K562 (cell line): Measurements from ENCODE around the gene ACSL5. TPM values are rescaled to one million over a fixed set of nuclear protein-coding genes. Genes with fewer than 3 reads are reported as not detected.

ENCODE experiments used
- ATAC-seq: fragments of 200-7000 bp; cut with Tn5 transposase; 3 replicates; pipeline ENCODE4 v1.9.1; 2020; ENCODE audit warnings: moderate library complexity
- BruUV-seq: library from RNA; stranded (reverse); fragments of 400-500 nt; replicated peaks from 2 replicates; lab custom pipeline; 2021; lab: Mats Ljungman, UMichigan
- CTCF ChIA-PET: fragments of 300-600 bp; formaldehyde crosslinking; extraction: SDS; loops from one replicate; lab custom pipeline; 2021; ENCODE audit warnings: low intra/inter-chr PET ratio; lab: Yijun Ruan, JAX
- POLR2A ChIA-PET: fragments of 300-600, 350-650 bp; sonication (Branson Sonifier 250); formaldehyde crosslinking; extraction: SDS; loops from one replicate; lab custom pipeline; 2021; ENCODE audit warnings: antibody characterized with exemption, inconsistent platforms; lab: Yijun Ruan, JAX
- DNase-seq, 4 experiments: peaks; one replicate each; pipeline versions ENCODE4 v3.0.0 to v3.0.0-alpha.2; 2011 to 2018; ENCODE audit warnings: low spot score in 3 of 4, mixed read lengths in 3 of 4; ENCODE audit errors: extremely low read depth in 1 of 4
- FAIRE-seq: peaks from 2 replicates; lab custom pipeline; 2011; peaks lifted over from hg19 to GRCh38; lab: Jason Lieb, UNC
- H2AFZ ChIP-seq: 2 replicates; pipeline ENCODE4 v1.6.0; 2011; ENCODE audit warnings: low read depth, low read length, control low read depth, inconsistent platforms
- H3K27ac ChIP-seq: fragments of 200-600 bp; 3 replicates; pipeline ENCODE4 v1.8.0; 2011; ENCODE audit warnings: low read depth, mild to moderate bottlenecking, control low read depth, inconsistent platforms, low read length, moderate library complexity, mixed read lengths; ENCODE audit errors: extremely low read depth
- H3K27me3 ChIP-seq, 2 experiments: fragments of 300-600 bp in 1 of 2; 2 replicates in 1 of 2; 3 replicates in 1 of 2; pipeline versions ENCODE4 v1.6.0 to v1.8.0; 2011; ENCODE audit warnings: inconsistent platforms in 2 of 2, low read length in 2 of 2, mild to moderate bottlenecking in 1 of 2, mixed read lengths in 1 of 2, moderate library complexity in 1 of 2; ENCODE audit not compliant: control insufficient read depth in 2 of 2, insufficient read depth in 2 of 2
- H3K36me3 ChIP-seq: fragments of 300-600 bp; 3 replicates; pipeline ENCODE4 v1.8.0; 2011; ENCODE audit warnings: mild to moderate bottlenecking, low read length, inconsistent platforms; ENCODE audit not compliant: control insufficient read depth, insufficient read depth
- H3K4me1 ChIP-seq, 2 experiments: fragments of 200-600 bp in 1 of 2; replicated peaks in 1 of 2; 2 replicates in 1 of 2; 3 replicates in 1 of 2; pipeline versions ENCODE4 v1.5.1 to v1.8.0; 2011; ENCODE audit warnings: inconsistent platforms in 2 of 2, low read length in 2 of 2, mild to moderate bottlenecking in 1 of 2, mixed read lengths in 1 of 2, moderate library complexity in 1 of 2; ENCODE audit not compliant: control insufficient read depth in 2 of 2, insufficient read depth in 2 of 2
- H3K4me2 ChIP-seq: 2 replicates; pipeline ENCODE4 v1.6.1; 2011; ENCODE audit warnings: low read length, control low read depth, inconsistent platforms, mixed read lengths; ENCODE audit not compliant: insufficient read depth
- H3K4me3 ChIP-seq: fragments of 200-600 bp; sonication (generic), shearing (Covaris generic); 2 replicates; pipeline ENCODE4 v1.5.1; 2016; ENCODE audit warnings: control low read depth, inconsistent platforms
- H3K79me2 ChIP-seq: fragments of 200-600 bp; 3 replicates; pipeline ENCODE4 v1.8.0; 2011; ENCODE audit warnings: low read length, inconsistent platforms; ENCODE audit not compliant: control insufficient read depth, insufficient read depth
- H3K9ac ChIP-seq, 2 experiments: 2 replicates each; pipeline versions ENCODE4 v1.6.0 to v1.6.1; 2011; ENCODE audit warnings: low read depth in 2 of 2, low read length in 2 of 2, control low read depth in 1 of 2, inconsistent platforms in 1 of 2, mild to moderate bottlenecking in 1 of 2, mixed read lengths in 1 of 2; ENCODE audit not compliant: insufficient read depth in 1 of 2
- H3K9me1 ChIP-seq: one replicate; pipeline ENCODE4 v1.6.0; 2011; ENCODE audit warnings: inconsistent platforms, mild to moderate bottlenecking, low read length, moderate library complexity; ENCODE audit not compliant: control insufficient read depth, insufficient read depth
- H3K9me3 ChIP-seq: replicated peaks from 2 replicates; pipeline ENCODE4 v1.5.1; 2011; ENCODE audit warnings: low read depth, low read length, inconsistent platforms; ENCODE audit not compliant: control insufficient read depth, insufficient read depth
- H4K20me1 ChIP-seq: replicated peaks from 2 replicates; pipeline ENCODE4 v1.6.1; 2011; ENCODE audit warnings: low read length, inconsistent platforms, mixed read lengths; ENCODE audit not compliant: control insufficient read depth, insufficient read depth
- BHLHE40 ChIP-seq: IDR thresholded peaks from 2 replicates; pipeline ENCODE4 v1.6.1; 2011; ENCODE audit warnings: low read length, improper control_type of control experiment
- CBFA2T3 ChIP-seq: fragments of 450-650 bp; IDR thresholded peaks from 2 replicates; pipeline ENCODE4 v1.6.1; 2017
- ETV5 ChIP-seq: sonication (generic); formaldehyde crosslinking; IDR thresholded peaks from 2 replicates; pipeline ENCODE4 v1.4.0; 2020; ENCODE audit warnings: low read depth, mild to moderate bottlenecking, missing genetic modification reagents
- HDAC8 ChIP-seq: fragments of 450-650 bp; IDR thresholded peaks from 2 replicates; pipeline ENCODE4 v1.6.1; 2016; ENCODE audit warnings: mild to moderate bottlenecking, missing genetic modification characterization, moderate library complexity, missing compliant biosample characterization
- IRF2 ChIP-seq: sonication (generic); formaldehyde crosslinking; IDR thresholded peaks from 2 replicates; pipeline ENCODE4 v1.8.1; 2022; ENCODE audit warnings: mild to moderate bottlenecking, missing genetic modification reagents
- MTF1 ChIP-seq: fragments of 250-450 bp; sonication (Bioruptor Pico); IDR thresholded peaks from 2 replicates; pipeline ENCODE4 v1.9.0; 2021; ENCODE audit warnings: moderate library complexity, mild to moderate bottlenecking, inconsistent platforms, borderline replicate concordance
- RBM17 ChIP-seq: fragments of 200-400 bp; formaldehyde crosslinking; IDR thresholded peaks from 2 replicates; pipeline ENCODE4 v1.6.1; 2017; ENCODE audit warnings: low read depth, mild to moderate bottlenecking, low read length, borderline replicate concordance
- SNAPC5 ChIP-seq: fragments of 250-450 bp; sonication (Bioruptor Pico); IDR thresholded peaks from 2 replicates; pipeline ENCODE4 v1.8.0; 2021; ENCODE audit warnings: moderate library complexity, mild to moderate bottlenecking, inconsistent platforms
- SP1 ChIP-seq: sonication (generic); formaldehyde crosslinking; IDR thresholded peaks from 2 replicates; pipeline ENCODE4 v1.8.1; 2022; ENCODE audit warnings: mild to moderate bottlenecking, missing genetic modification reagents
- TEAD4 ChIP-seq, 2 experiments: sonication (generic) in 1 of 2; formaldehyde crosslinking in 1 of 2; IDR thresholded peaks; 2 replicates each; pipeline versions ENCODE4 v1.6.1 to v1.8.0; 2012 to 2022; ENCODE audit warnings: borderline replicate concordance in 1 of 2, inconsistent platforms in 1 of 2, low read length in 1 of 2, mild to moderate bottlenecking in 1 of 2, missing genetic modification reagents in 1 of 2
- ZNF696 ChIP-seq: fragments of 250-450 bp; sonication (Bioruptor Pico); conservative IDR thresholded peaks from 2 replicates; pipeline ENCODE4 v1.4.0; 2020; ENCODE audit warnings: mild to moderate bottlenecking, moderate library complexity
- ZNF77 ChIP-seq: fragments of 250-450 bp; sonication (Bioruptor Pico); IDR thresholded peaks from 2 replicates; pipeline ENCODE4 v1.5.0; 2020
- WGBS: fragments of 100-300 bp; shearing (Covaris generic); methylation state at CpG from one replicate; pipeline ENCODE4 v1.1.6; 2016; ENCODE audit warnings: low coverage, mixed read lengths; ENCODE audit not compliant: insufficient coverage; ENCODE audit errors: missing lambda C conversion rate; 5-methylcytosine and 5-hydroxymethylcytosine counted together
- in situ Hi-C: fragments of 300-500 bp; cut with MboI; formaldehyde crosslinking; loops from 4 replicates; pipeline ENCODE4 v1.15.0; 2018; ENCODE audit warnings: inconsistent platforms, mixed read lengths
- intact Hi-C: fragments of 100-400 bp; cut with micrococcal nuclease; formaldehyde crosslinking; loops from 2 replicates; pipeline ENCODE4 v1.14.2; 2022
- polyA plus RNA-seq, 8 experiments: library from polyadenylated mRNA; depleted of rRNA in 4 of 8; stranded (reverse) in 5 of 8; unstranded in 3 of 8; fragments of >200 nt; fragmentation: Nextera tagmentation in 2 of 8; fragmentation: Illumina TruSeq in 1 of 8; extraction: Ambion mirVana in 2 of 8; extraction: Trizol in 1 of 8; gene quantifications; 2 replicates each; pipeline versions ENCODE4 v1.2.1 to v1.2.3, GENCODE V29; 2011 to 2014; ENCODE audit warnings: inconsistent platforms in 1 of 8, missing spikeins in 1 of 8
- total RNA-seq, 7 experiments: library from RNA; depleted of rRNA in 6 of 7; stranded (reverse); fragments of >200 nt in 6 of 7; fragmentation: Illumina TruSeq in 2 of 7; extraction: Trizol in 2 of 7; gene quantifications; 2 replicates each; pipeline versions ENCODE4 v1.2.1 to v1.2.3, GENCODE V29; 2011 to 2021; ENCODE audit warnings: low replicate concordance in 1 of 7
- TF ChIP-seq, protein P1 (sequence below): fragments of 450-650 bp; conservative IDR thresholded peaks from 2 replicates; pipeline ENCODE4 v1.6.1; 2016; ENCODE audit warnings: missing genetic modification characterization, low read depth, mild to moderate bottlenecking, control low read depth, missing compliant biosample characterization

The ACSL5 gene
- total and polyA plus RNA-seq, 9 of the 15 experiments (the other 6 are each of a cell fraction or from before 2014, with no cell fraction given) = 0.19 to 1.4 (median 0.55) TPM

DNA sequence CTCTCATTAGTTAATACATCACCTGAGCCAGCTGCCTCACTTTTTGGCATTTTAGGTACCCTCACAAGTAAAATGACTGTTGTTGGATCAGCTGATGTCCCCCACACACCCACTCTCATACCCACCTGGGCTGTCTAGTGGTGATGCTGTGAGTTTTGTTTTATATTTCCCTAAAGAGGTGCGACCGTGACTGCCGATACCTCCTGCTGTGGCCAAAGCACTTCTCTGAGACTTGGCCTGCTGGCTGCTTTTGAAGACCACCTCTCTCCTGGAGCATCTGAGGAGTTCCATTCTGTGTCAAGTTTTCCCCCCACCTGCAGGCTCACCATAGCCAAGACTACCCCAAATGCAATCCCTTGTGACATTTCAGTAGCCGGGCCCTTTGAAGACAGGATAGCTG, 6.4 kb upstream of the ACSL5 start:
- Histone ChIP-seq H3K9ac (no peak overlapping the region), H2AFZ (no peak overlapping the region), H3K9me1 (no peaks in the 10 kb centered on the region), H3K79me2 (no peaks in the 10 kb centered on the region), H4K20me1 (no peaks in the 10 kb centered on the region), H3K4me3 (no peak overlapping the region), H3K4me1 (no peaks in the 10 kb centered on the region; a peak in 2 of 5 replicates), H3K27ac (no peak overlapping the region), H3K9me3 (no peaks in the 10 kb centered on the region), H3K27me3 (peaks cover 0 to 7% of the 10 kb centered on the region in 2 experiments; a peak in 2 of 5 replicates), H3K4me2 (no peak overlapping the region), H3K36me3 (no peaks in the 10 kb centered on the region)
- intact Hi-C loops (no loop called here), in situ Hi-C loops (no loop called here)
- ChIA-PET CTCF (no interaction called here), POLR2A (interaction anchor here (0.6 kb wide), 1 partner anchor 8 kb away, joined by 4 read pairs; no protein-coding TSS in a partner anchor)
- no peak for DNase-seq
- no peak for FAIRE-seq
- TF ChIP-seq BHLHE40 (no peak), ZNF77 (CRISPR knock-in tag) (no peak), TEAD4 (IDR thresholded peaks at IDR 0.05; ENCODE audit: low read length) (no peak), TEAD4 (CRISPR knock-in tag; IDR thresholded peaks at IDR 0.05; ENCODE audit: borderline replicate concordance) (no peak), SP1 (CRISPR knock-in tag) (no peak), IRF2 (no peak), MTF1 (CRISPR knock-in tag) (no peak), HDAC8 (no peak), ETV5 (CRISPR knock-in tag) (no peak), RBM17 (no peak), CBFA2T3 (no peak), ZNF696 (CRISPR knock-in tag) (no peak), SNAPC5 (CRISPR knock-in tag) (no peak)
- TF ChIP-seq, protein P1, sequence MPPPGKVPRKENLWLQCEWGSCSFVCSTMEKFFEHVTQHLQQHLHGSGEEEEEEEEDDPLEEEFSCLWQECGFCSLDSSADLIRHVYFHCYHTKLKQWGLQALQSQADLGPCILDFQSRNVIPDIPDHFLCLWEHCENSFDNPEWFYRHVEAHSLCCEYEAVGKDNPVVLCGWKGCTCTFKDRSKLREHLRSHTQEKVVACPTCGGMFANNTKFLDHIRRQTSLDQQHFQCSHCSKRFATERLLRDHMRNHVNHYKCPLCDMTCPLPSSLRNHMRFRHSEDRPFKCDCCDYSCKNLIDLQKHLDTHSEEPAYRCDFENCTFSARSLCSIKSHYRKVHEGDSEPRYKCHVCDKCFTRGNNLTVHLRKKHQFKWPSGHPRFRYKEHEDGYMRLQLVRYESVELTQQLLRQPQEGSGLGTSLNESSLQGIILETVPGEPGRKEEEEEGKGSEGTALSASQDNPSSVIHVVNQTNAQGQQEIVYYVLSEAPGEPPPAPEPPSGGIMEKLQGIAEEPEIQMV = no peak
- no TSS peak for BruUV-seq
- ATAC-seq = no peak
- WGBS = 30% methylated on average over 4 of the region's 4 CpGs
